Tibial nerve (tissue), 4 donors: ENCODE measurements around the gene IGF2.

Experiments used
- CTCF ChIP-seq, 5 experiments: fragments of 200-600 bp in 3 of 5; fragments of 450-650 bp in 2 of 5; sonication (generic) in 3 of 5; IDR thresholded peaks; one replicate each; pipeline ENCODE4 v1.5.1; 2016 to 2019; ENCODE audit warnings: antibody characterized with exemption in 5 of 5, mild to moderate bottlenecking in 3 of 5, moderate library complexity in 2 of 5
- EP300 ChIP-seq, 2 donors: sonication (generic); formaldehyde crosslinking; IDR thresholded peaks; one replicate each; pipeline ENCODE4 v1.6.1; 2017; ENCODE audit warnings: antibody characterized with exemption in 2 of 2, mild to moderate bottlenecking in 1 of 2

DNA sequence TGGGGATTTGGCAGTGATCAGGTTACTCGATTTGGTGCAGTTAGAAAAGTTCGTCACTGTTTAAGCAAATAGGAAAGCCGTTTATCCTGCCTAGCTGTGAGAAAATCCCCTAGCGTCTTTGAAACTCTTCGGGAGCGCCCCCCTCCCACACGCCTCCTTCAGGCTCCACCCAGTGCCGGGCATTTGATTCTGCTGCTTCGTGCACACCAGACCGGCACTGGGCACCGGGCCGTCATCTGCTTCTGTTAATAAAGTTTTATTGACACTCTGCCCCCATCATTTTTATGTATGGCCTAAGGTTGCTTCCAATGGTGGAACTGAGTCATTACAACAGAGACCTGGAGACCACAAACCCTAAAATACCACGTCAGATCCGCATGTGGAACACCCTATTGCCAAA is 50.9 kb downstream of the IGF2 start:
- TF ChIP-seq CTCF (IDR thresholded peaks at IDR 0.05) = no peak
- no peak for TF ChIP-seq EP300 (IDR thresholded peaks at IDR 0.05)
